Prostate gland (tissue), 2 donors: Measurements from ENCODE around the gene SLCO2B1. TPM values are rescaled to one million over a fixed set of nuclear protein-coding genes. Genes with fewer than 3 reads are reported as not detected.

Experiments
- DNase-seq: peaks from one replicate; pipeline ENCODE4 v3.0.0-alpha.2; 2019; ENCODE audit warnings: low spot score
- H3K27ac ChIP-seq, 2 donors: fragments of 200-600 bp; sonication (generic); 2 replicates each; pipeline ENCODE4 v1.5.1; 2017 to 2019
- H3K27me3 ChIP-seq: fragments of 200-600 bp; sonication (generic); replicated peaks from 2 replicates; pipeline ENCODE4 v1.5.1; 2019; ENCODE audit not compliant: insufficient read depth
- H3K36me3 ChIP-seq, 2 donors: fragments of 200-600 bp; sonication (generic); 1 replicate in 1 of 2; 2 replicates in 1 of 2; pipeline versions ENCODE4 v1.5.1 to v1.8.1; 2017 to 2019
- H3K4me1 ChIP-seq: fragments of 200-600 bp; sonication (generic); replicated peaks from 2 replicates; pipeline ENCODE4 v1.5.1; 2019
- H3K4me3 ChIP-seq, 2 donors: fragments of 200-600 bp; sonication (generic); 2 replicates each; pipeline ENCODE4 v1.5.1; 2017 to 2019
- H3K9me3 ChIP-seq: fragments of 200-600 bp; sonication (generic); 2 replicates; pipeline ENCODE4 v1.5.1; 2017
- POLR2A ChIP-seq: fragments of 450-650 bp; IDR thresholded peaks from one replicate; pipeline ENCODE4 v1.6.1; 2016; ENCODE audit warnings: antibody characterized with exemption, mild to moderate bottlenecking
- POLR2AphosphoS5 ChIP-seq: sonication (generic); formaldehyde crosslinking; IDR thresholded peaks from one replicate; pipeline ENCODE4 v1.6.1; 2017; ENCODE audit warnings: antibody characterized with exemption
- WGBS: methylation state at CpG from one replicate; pipeline ENCODE4 v1.1.5; 2018; 5-methylcytosine and 5-hydroxymethylcytosine counted together
- intact Hi-C: fragments of 100-400 bp; cut with DNase I; formaldehyde crosslinking; loops from one replicate; pipeline ENCODE4 v1.14.2; 2022
- total RNA-seq, 2 donors: library from RNA; depleted of rRNA; stranded (reverse); fragments of >200 nt; gene quantifications; one replicate each; pipeline ENCODE4 v1.1.0, GENCODE V29; 2016
- TF ChIP-seq, protein P1 (sequence below), 4 experiments: fragments of 200-600 bp in 2 of 4; fragments of 450-650 bp in 2 of 4; sonication (generic) in 2 of 4; IDR thresholded peaks; 1 replicate in 3 of 4; 2 replicates in 1 of 4; pipeline ENCODE4 v1.5.1; 2016 to 2019; ENCODE audit warnings: antibody characterized with exemption in 4 of 4, mild to moderate bottlenecking in 2 of 4, moderate library complexity in 2 of 4

Gene SLCO2B1
- total RNA-seq, 2 donors from 2014 or later, result 6.1 to 32.0 TPM

DNA sequence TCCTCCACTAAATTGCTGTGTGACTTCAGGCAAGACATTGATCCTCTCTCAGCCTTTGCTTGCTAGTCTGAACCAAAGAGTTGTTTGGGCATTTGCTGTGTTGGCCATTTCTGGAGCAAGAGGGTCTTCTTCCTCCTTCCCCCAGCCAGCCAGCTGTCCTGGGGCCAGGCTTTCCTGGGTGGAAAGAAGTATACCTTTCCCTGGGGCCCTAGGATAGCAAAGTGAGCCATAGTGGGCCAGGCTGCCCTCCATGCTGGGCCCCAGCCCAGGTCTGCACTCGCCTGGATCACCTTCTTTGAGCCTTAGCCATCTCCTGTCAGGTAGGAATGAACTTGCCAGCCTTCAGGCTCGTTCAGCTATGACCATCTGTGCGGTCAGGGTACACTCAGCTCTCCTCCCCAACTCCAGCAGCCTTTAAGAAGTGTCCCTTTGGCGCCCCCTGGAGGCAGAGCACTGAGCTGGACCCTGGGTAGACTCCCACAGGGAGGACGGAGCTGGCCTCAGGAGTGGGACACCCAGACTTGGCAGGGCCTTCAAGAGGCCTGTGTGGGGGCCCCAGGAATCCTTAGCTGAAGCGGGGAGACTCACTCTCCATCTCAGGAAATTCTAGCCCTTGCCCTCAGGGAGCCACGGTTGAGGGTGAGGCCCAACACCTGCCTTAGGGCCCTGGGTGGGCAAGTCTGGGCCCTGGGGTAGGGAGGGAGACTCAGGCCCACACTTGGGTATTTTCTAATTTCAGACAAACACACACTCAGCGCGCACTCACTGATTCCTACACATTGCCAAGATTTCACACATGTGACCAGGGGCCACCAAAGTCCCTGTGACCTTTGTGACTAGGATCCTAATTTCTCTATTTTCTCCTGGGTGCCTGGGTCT is 54.0 kb downstream of the SLCO2B1 start:
- H3K27me3 ChIP-seq, result no peaks in the 10 kb centered on the region
- H3K36me3 ChIP-seq, result no peaks in the 10 kb centered on the region
- 34% methylated on average over 9 of the region's 9 CpGs for WGBS
- TF ChIP-seq, protein P1, sequence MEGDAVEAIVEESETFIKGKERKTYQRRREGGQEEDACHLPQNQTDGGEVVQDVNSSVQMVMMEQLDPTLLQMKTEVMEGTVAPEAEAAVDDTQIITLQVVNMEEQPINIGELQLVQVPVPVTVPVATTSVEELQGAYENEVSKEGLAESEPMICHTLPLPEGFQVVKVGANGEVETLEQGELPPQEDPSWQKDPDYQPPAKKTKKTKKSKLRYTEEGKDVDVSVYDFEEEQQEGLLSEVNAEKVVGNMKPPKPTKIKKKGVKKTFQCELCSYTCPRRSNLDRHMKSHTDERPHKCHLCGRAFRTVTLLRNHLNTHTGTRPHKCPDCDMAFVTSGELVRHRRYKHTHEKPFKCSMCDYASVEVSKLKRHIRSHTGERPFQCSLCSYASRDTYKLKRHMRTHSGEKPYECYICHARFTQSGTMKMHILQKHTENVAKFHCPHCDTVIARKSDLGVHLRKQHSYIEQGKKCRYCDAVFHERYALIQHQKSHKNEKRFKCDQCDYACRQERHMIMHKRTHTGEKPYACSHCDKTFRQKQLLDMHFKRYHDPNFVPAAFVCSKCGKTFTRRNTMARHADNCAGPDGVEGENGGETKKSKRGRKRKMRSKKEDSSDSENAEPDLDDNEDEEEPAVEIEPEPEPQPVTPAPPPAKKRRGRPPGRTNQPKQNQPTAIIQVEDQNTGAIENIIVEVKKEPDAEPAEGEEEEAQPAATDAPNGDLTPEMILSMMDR (IDR thresholded peaks at IDR 0.05), result peak; percentile 45 to 79 (median 76)
- TF ChIP-seq POLR2A (no peak), POLR2AphosphoS5 (no peak)
- no peaks in the 10 kb centered on the region for H3K4me1 ChIP-seq
- no peak overlapping the region for H3K4me3 ChIP-seq
- DNase-seq, result peak; percentile 59
- intact Hi-C loops, result loop anchor here (2.0 kb wide), 1 partner anchor 60 kb away; no protein-coding TSS in a partner anchor
- no peak overlapping the region for H3K27ac ChIP-seq
- H3K9me3 ChIP-seq, result no peaks in the 10 kb centered on the region

DNA sequence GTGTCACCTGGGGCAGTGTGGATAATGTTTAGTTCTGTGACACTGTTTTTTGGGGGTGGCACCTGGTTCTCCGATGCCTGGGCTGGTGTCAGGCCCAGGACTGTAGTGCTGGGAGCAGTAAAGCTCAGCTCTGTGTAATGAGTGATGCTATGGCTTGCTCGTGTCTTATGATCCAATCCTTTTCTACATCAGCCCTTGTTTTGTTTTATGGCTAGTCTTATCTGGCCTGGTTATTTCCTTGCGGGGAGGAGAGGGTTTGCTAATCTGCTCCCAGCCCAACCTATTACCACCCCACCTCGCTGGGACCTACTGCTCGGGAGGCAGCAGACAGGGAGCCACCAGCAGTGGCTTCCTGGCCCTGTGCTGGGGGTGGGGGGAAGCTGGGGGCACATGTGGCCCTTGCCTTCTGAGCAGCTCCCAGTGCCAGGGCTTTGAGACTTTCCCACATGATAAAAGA is 54.7 kb downstream of the SLCO2B1 start:
- TF ChIP-seq POLR2A (no peak), POLR2AphosphoS5 (no peak)
- TF ChIP-seq, protein P1 (IDR thresholded peaks at IDR 0.05), result no peak
- no peaks in the 10 kb centered on the region for H3K36me3 ChIP-seq
- DNase-seq, result no peak
- H3K4me3 ChIP-seq, result no peak overlapping the region
- no peak overlapping the region for H3K27ac ChIP-seq
- H3K27me3 ChIP-seq, result no peaks in the 10 kb centered on the region
- intact Hi-C loops, result loop anchor here (2.0 kb wide), 1 partner anchor 61 kb away; no protein-coding TSS in a partner anchor
- WGBS, result 62% methylated on average over 5 of the region's 5 CpGs
- H3K4me1 ChIP-seq, result no peaks in the 10 kb centered on the region
- no peaks in the 10 kb centered on the region for H3K9me3 ChIP-seq

DNA sequence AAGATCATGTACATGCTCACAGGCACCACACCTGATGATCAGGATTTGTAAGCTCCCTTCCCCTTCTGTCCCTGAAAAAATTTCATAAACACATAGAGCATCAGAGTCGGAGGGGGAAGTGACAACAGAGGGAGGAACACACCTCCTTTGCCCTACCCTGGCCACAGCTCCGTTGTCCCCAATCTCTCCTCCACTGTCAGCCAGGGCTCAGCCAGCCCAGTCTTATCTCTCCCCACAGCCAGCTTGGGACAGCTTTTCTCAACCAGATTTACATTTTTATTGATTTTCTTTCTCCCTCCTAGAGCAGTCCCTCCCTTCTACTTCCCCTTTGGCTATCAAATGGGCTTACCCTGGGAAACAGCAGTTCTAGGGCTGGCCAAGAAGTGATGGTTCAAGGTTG is 57.5 kb downstream of the SLCO2B1 start:
- no peak overlapping the region for H3K27ac ChIP-seq
- intact Hi-C loops, result no loop called here
- no peak overlapping the region for H3K4me3 ChIP-seq
- no peak for TF ChIP-seq POLR2A
- TF ChIP-seq, protein P1 (IDR thresholded peaks at IDR 0.05), result no peak
- TF ChIP-seq POLR2AphosphoS5, result no peak
- no peaks in the 10 kb centered on the region for H3K4me1 ChIP-seq
- DNase-seq, result no peak
- H3K9me3 ChIP-seq, result no peaks in the 10 kb centered on the region
- no peaks in the 10 kb centered on the region for H3K36me3 ChIP-seq
- no peaks in the 10 kb centered on the region for H3K27me3 ChIP-seq
- WGBS, result 47% methylated on average over 2 of the region's 2 CpGs

DNA sequence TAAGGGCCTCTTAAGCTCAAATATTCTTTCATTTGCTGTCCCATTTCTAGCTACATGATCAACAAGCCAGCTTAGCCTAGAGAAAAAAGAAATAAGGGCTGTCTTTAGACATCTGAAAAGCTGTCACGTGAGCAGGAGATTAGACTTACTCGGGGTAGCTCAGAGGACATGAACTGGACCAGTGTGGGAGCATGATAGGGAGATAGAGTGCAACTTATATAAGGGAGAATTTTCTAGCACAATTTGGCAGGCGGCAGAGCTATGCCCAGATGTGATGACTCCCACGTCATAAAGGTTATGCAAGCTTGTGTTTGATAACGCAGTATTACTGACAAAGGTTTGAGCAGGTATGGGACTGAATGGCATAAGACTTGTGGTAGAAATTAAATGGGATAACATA is 61.5 kb downstream of the SLCO2B1 start:
- no peaks in the 10 kb centered on the region for H3K27me3 ChIP-seq
- H3K9me3 ChIP-seq, result no peaks in the 10 kb centered on the region
- 86% methylated on average over 5 of the region's 5 CpGs for WGBS

More for the DNA sequence above, 61.5 kb downstream of the SLCO2B1 start:
- Histone ChIP-seq H3K4me3 (no peak overlapping the region), H3K27ac (no peak overlapping the region), H3K4me1 (no peaks in the 10 kb centered on the region), H3K36me3 (no peaks in the 10 kb centered on the region)
- TF ChIP-seq POLR2A (no peak), POLR2AphosphoS5 (no peak)
- TF ChIP-seq, protein P1 (IDR thresholded peaks at IDR 0.05), result no peak
- intact Hi-C loops, result no loop called here
- no peak for DNase-seq
